NCI-H2107 (cell line): ENCODE results near the gene VGLL4.

Experiments used
- DNase-seq: peaks from one replicate; lab custom pipeline; 2025; lab: John Stamatoyannopoulos, UW

The VGLL4 gene

DNA sequence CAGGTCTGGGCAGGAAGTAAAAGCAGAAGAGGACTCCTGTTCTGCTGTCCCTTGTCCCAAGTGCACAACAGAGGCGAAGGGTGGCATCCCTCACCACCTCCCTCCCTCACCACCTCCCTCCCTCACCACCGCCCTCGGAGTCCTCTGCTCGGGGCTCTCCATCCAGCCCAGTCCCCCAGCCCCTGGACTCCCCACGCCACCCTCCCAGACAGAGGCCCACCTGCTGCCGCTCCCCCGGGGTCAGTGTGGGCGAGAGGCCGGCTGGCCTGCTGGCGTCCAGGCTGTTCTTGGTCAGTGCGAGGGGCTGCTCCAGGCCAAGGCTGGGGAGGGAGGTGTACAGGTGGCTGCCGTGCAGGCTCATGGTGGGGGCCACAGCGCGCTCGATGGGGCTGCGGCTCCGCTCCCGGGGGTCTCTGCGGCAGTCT is 79.1 kb downstream of the VGLL4 start:
- no peak for DNase-seq

DNA sequence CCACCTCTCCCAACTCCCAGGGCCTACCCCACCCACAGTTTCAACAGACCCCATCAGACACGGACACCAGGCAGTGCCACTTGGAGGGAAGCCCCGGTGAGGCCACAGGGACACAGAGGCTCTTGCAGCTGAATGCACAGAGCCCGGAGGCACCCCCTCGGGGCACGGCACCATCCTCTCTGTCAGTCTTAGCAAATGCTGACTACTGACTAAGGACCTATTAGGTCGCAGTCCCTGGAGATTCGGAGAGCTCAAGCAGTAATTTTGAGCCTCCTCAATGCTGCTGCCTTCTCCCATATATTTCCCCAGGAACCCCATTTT is 79.9 kb downstream of the VGLL4 start:
- no peak for DNase-seq

DNA sequence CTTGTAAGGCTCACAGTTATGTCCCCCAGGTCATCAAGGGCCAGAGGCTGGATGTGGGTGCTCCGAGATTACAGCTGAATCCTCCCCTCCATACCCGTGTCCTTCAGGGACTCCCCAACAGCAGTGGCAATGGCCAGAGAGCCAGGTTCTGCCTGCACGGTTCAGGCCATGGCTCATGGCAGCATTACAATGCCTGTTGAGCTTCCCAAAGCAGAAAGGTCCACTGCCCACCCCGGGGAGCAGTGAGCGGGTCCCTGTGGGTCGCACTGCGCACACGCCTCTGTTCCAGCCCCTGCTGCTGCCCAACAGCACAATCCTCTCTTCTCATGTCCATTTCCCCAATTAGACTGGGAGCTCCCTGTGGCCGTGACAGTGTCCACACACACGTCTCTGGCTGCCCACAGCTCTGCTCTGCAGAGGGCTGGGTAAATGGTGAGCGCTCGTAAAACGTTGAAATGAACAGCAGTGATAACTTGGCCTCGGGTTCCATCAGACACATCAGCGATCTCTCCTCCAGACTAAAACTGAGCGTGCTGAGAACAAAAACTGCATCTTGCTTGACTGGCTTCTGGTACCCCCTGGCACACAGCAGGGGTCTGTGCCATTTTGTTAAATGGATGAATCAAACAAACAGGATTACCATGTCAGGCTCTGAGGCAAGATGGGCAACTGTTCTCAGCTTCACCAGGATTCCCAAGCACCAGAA is 80.4 kb downstream of the VGLL4 start:
- no peak for DNase-seq

DNA sequence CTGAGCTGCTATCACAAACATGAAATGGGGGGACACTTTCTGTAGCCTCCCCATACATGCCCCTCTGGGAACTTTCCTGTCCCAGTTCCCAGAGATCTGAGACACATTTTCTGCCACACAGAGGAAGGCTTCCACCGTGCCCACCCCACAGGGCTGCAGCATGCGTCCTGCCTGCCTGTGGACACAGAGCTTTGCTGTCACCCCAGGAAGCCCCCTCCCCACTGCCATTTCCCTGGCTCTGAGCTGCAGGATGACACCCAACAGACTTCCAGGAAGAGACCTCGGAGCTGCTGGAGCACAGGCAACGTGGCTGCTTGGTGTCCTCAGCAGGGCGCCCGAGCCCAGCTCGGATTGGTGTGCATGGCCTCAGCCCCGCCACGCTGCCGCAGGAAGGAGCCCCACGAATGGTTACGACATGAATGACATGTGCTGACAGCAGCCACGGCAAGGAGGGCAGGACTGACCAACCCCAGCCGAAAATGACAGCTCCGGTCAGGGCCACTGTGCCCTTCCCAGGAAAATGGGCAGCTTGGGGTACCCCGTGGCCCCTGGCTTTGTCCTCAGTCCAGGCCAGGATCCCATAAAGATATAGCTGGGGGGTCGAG is 81.3 kb downstream of the VGLL4 start:
- DNase-seq = no peak

GRCh38 chr3:11560746-11561145 is 83.0 kb downstream of the VGLL4 start:
- no peak for DNase-seq

GRCh38 chr3:11559816-11560633 is 83.7 kb downstream of the VGLL4 start:
- no peak for DNase-seq

DNA sequence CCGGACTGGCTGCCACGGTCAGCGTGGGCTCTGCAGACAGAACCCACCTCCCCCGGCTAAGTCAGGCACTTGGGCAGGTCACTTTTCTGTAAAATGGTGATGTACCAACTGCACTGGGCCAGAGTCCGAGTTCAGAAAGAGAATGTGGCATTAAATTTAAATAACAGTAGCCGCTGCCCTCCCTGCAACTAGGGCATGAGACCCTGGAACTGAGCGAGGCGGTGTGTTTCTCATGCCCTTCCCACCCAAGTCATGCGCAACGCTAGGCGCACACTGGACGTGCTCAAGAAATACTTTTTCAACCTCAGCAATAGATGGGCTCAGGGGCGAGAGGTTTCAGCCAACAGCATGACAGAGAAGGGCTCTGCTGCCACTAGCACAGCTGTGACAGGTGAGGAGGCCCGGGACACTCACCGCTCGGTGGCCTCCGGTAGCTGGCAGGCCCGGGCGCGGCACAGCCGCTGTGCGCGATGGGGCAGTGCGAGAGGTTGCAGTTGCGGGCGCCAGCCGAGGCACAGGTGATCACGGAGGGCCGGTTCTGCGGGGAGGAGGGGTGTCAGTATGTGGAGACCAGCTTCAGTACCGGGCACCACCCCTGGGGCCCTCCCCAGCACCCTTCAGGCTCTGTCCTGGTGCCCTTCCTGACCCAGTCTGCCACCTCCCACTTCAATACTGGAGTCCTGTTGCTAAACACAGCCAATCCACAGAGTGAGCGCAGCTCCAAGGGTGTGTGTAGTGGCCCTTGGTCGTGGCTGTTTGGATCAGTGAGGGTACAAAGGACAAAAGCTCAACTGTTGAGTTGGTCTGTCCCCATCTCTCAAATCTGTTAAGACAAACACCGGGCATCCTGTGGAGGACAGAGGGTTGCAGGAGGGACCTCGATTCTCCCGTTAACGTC is 84.5 kb downstream of the VGLL4 start:
- no peak for DNase-seq

- no peak for DNase-seq
Observed at GRCh38 chr3:11558411-11558903, 85.3 kb downstream of the VGLL4 start.

- no peak for DNase-seq
Observed at GRCh38 chr3:11558002-11558401, 85.7 kb downstream of the VGLL4 start.

- DNase-seq = no peak
Observed at GRCh38 chr3:11556851-11557644, 86.7 kb downstream of the VGLL4 start.

- DNase-seq = no peak
Observed at GRCh38 chr3:11555881-11556633, 87.7 kb downstream of the VGLL4 start.

- no peak for DNase-seq
Observed at GRCh38 chr3:11555211-11555782, 88.4 kb downstream of the VGLL4 start.

DNA sequence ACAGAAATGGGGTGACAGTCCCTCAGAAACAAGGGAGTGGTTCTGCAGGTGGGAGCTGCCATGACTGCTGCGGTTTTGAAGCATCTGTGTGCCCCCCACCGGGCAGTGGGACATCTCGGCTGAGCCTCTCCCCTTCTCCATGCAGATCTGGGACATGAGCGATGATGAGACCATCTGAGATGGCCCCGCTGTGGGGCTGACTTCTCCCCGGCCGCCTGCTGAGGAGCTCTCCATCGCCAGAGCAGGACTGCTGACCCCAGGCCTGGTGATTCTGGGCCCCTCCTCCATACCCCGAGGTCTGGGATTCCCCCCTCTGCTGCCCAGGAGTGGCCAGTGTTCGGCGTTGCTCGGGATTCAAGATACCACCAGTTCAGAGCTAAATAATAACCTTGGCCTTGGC is 89.0 kb downstream of the VGLL4 start:
- DNase-seq = no peak

DNA sequence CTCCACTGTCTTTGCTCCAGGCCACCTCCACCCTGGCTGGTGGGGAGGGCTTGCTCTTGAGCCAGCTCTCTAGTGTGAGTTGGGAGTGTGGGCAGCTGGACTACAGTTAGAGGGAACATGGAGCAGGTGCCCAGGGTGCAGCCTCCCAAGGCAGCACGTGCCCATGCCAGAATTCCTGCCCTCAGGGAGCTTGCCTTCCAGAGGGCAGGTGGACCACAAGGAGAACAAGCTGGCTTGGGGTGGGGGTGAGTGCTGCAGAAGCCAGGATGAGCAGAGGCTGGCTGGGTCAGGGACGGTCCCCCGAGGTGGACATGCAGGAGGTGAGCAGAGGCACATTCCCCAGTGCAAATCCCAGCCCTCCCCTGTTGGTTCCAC is 89.5 kb downstream of the VGLL4 start:
- DNase-seq = no peak

DNA sequence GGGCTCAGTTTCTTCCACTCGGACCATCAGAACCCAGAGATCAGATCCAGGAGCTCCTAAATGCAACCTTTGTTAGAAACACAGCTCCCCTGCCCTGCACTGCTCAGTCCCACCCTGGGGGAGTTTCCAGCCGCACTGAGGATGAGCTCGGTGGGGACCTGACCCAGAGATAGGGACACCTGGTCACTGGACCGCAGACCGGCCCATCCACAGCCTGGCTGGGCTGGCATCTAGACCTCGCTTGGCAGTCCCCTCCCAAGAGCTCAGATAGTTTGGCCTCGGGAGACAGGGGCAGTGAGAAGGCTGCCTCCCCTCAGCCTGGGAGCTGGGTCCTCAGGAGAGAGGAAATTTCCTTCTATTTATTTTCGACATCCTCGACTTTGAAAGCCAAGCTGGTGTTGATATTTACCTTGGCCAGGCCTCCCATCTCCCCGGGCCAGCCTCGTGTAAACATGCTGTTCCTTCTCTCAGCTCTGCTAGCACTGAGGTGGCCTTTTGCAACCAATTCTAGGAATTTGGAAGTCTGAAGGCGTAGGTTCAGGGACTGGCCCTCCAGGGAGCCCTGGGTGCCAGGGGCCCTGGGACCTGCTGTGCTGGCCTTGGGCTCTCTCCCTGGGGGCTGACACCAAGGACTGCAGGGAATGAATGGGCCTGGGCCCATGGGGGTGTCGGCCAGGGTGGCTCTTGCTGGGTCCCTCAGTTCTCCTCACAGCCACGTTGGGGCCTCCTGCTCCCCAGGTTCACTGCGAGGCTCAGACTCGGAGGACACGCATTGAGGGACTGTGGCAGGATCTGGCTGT is 90.1 kb downstream of the VGLL4 start:
- no peak for DNase-seq

GRCh38 chr3:11552289-11553264 is 91.1 kb downstream of the VGLL4 start:
- DNase-seq = no peak

GRCh38 chr3:11551036-11551435 is 92.7 kb downstream of the VGLL4 start:
- DNase-seq = no peak

DNA sequence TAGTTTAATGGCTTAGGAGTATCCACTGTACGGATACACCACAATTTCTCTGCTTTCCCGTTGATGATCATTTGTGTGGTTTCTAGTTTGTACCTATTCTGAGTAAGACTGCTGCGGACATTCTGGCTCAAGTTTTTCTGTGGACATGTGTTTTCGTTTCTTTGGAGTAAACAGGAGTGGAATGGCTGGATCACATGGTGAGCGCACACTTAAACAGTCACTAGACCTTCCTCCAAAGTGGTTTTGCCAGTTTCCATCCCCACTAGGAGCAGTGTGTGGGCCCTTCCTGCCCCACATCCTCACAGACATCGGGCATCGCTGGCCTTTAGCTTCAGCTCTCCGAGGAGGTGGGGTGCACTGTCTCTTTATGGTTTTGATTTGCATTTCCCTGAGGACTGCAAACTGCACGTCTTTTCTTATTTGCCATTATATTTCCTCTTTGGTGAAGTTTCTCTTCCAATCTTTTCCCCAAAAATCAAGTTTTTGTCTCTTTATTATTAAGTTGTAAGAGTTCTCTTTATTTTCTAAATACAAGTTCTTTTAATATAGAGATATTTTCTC is 94.1 kb downstream of the VGLL4 start:
- no peak for DNase-seq
